Osteoblast (primary cell): ENCODE results near the gene AHI1. TPM values are rescaled to one million over a fixed set of nuclear protein-coding genes. Genes with fewer than 3 reads are reported as not detected.
"Not testable (repeated sequence)": the region's sequence is repeated elsewhere in the genome, so short reads cannot be mapped to it uniquely, and the experiment has no call there.

Experiments
- DNase-seq: peaks from one replicate; pipeline ENCODE4 v3.0.0; 2011; ENCODE audit warnings: low spot score, mixed read lengths; ENCODE audit not compliant: insufficient read length; ENCODE audit errors: missing footprints
- H2AFZ ChIP-seq: 2 replicates; pipeline ENCODE4 v1.6.0; 2011; ENCODE audit warnings: mild to moderate bottlenecking, low read length
- H3K27ac ChIP-seq: 2 replicates; pipeline ENCODE4 v1.5.1; 2011; ENCODE audit warnings: mild to moderate bottlenecking, low read depth, low read length, moderate library complexity
- H3K27me3 ChIP-seq: 2 replicates; pipeline ENCODE4 v1.6.0; 2012; ENCODE audit warnings: mild to moderate bottlenecking, control low read depth, inconsistent platforms, low read length, moderate library complexity; ENCODE audit not compliant: insufficient read depth
- H3K36me3 ChIP-seq: 2 replicates; pipeline ENCODE4 v1.5.1; 2011; ENCODE audit warnings: mild to moderate bottlenecking, low read length, control low read depth, moderate library complexity; ENCODE audit not compliant: insufficient read depth
- H3K4me1 ChIP-seq: 2 replicates; pipeline ENCODE4 v1.5.1; 2011; ENCODE audit warnings: mild to moderate bottlenecking, low read length, control low read depth, moderate library complexity; ENCODE audit not compliant: insufficient read depth
- H3K4me2 ChIP-seq: 2 replicates; pipeline ENCODE4 v1.6.0; 2011; ENCODE audit warnings: mild to moderate bottlenecking, low read length; ENCODE audit not compliant: insufficient read depth
- H3K4me3 ChIP-seq: fragments of 200-600 bp; sonication (generic); 3 replicates; pipeline ENCODE4 v1.5.1; 2012; ENCODE audit warnings: mild to moderate bottlenecking, low read length, inconsistent platforms; ENCODE audit not compliant: insufficient read depth
- H3K79me2 ChIP-seq: 2 replicates; pipeline ENCODE4 v1.6.0; 2012; ENCODE audit warnings: mild to moderate bottlenecking, low read length, control low read depth, inconsistent platforms; ENCODE audit not compliant: insufficient read depth
- H3K9me3 ChIP-seq: 2 replicates; pipeline ENCODE4 v1.5.1; 2011; ENCODE audit warnings: low read depth, low read length, control low read depth
- H4K20me1 ChIP-seq: 2 replicates; pipeline ENCODE4 v1.6.0; 2012; ENCODE audit warnings: mild to moderate bottlenecking, low read length, control low read depth; ENCODE audit not compliant: insufficient read depth
- total RNA-seq: library from RNA; depleted of rRNA; stranded (reverse); fragments of >200 nt; gene quantifications from 2 replicates; pipeline ENCODE4 v1.2.3, GENCODE V29; 2012
- TF ChIP-seq, protein P1 (sequence below): IDR thresholded peaks from 2 replicates; pipeline ENCODE4 v1.5.1; 2011; ENCODE audit warnings: mild to moderate bottlenecking, low read depth, low read length, moderate library complexity; ENCODE audit errors: extremely low read depth

Gene AHI1
- total RNA-seq, 1 donor, result 50.3 TPM

DNA sequence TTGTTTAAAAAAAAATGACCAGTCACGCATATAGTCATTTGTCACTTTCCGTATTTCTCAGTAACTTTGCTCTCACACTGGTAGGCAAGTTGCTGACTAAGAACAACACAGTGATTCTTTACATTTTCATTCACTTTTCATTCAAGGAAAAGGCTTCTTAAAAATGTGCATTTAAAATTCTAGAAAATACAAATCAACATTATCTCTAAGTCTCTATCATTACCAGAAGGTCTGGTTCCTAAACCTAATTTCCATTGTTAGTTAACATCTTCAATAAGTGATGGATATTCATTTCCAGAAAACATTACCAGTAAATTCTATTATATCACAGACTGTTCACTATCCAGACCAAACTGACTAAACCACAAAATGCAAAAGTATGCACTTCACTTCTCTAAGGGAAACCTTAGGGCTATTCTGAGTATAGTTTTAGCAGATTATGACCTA, 115.3 kb downstream of the AHI1 start:
- Histone ChIP-seq H3K27ac (no peak overlapping the region), H3K4me1 (no peaks in the 10 kb centered on the region), H3K79me2 (no peaks in the 10 kb centered on the region), H3K27me3 (no peaks in the 10 kb centered on the region), H3K9me3 (no peaks in the 10 kb centered on the region), H2AFZ (no peak overlapping the region), H3K4me2 (no peak overlapping the region), H4K20me1 (no peaks in the 10 kb centered on the region), H3K36me3 (no peaks in the 10 kb centered on the region), H3K4me3 (no peak overlapping the region)
- no peak for DNase-seq
- TF ChIP-seq, protein P1, sequence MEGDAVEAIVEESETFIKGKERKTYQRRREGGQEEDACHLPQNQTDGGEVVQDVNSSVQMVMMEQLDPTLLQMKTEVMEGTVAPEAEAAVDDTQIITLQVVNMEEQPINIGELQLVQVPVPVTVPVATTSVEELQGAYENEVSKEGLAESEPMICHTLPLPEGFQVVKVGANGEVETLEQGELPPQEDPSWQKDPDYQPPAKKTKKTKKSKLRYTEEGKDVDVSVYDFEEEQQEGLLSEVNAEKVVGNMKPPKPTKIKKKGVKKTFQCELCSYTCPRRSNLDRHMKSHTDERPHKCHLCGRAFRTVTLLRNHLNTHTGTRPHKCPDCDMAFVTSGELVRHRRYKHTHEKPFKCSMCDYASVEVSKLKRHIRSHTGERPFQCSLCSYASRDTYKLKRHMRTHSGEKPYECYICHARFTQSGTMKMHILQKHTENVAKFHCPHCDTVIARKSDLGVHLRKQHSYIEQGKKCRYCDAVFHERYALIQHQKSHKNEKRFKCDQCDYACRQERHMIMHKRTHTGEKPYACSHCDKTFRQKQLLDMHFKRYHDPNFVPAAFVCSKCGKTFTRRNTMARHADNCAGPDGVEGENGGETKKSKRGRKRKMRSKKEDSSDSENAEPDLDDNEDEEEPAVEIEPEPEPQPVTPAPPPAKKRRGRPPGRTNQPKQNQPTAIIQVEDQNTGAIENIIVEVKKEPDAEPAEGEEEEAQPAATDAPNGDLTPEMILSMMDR, result no peak

DNA sequence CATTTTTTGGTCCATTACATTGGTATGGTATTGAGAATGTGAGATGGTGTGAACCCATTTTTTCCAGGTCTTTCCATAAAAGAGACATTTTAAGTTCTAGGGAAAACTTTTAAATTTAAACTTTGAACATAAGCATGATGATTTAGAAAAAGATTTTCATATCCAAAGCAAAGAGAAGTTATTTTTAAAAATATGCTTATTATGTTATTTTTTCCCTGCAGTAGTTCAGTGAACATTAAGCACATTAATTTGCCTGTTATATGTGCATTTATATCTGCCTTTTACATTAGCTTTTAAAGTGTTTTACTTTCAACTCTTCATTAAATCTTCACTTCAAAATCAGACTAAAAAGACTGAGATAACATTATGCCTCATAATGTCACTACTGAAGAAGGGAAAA, 116.7 kb downstream of the AHI1 start:
- H4K20me1 ChIP-seq, result no peaks in the 10 kb centered on the region
- no peak overlapping the region for H3K4me3 ChIP-seq
- DNase-seq, result no peak
- no peaks in the 10 kb centered on the region for H3K36me3 ChIP-seq
- H3K79me2 ChIP-seq, result no peaks in the 10 kb centered on the region
- H3K4me2 ChIP-seq, result no peak overlapping the region
- no peaks in the 10 kb centered on the region for H3K9me3 ChIP-seq
- no peaks in the 10 kb centered on the region for H3K27me3 ChIP-seq
- H3K4me1 ChIP-seq, result no peaks in the 10 kb centered on the region
- no peak overlapping the region for H2AFZ ChIP-seq
- H3K27ac ChIP-seq, result no peak overlapping the region
- TF ChIP-seq, protein P1, result no peak

DNA sequence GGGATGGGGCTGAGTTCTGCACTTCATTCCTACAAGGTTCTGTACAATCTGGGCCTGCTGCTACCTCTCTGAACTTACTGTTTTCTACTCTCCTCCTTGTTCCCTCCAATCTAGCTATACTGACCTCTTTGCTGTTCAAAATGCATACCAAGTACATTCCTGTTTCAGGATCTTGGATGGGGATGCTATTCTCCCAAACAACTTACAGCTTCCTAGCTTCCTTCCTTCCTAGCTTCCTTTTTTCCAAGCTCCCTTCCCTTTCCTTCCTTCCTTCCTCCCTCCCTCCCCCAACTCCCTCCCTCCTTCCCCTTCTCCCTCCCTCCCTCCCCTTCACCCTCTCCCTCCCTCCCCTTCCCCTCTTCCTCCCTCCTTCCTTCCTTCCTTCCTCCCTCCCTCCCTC, 117.9 kb downstream of the AHI1 start:
- DNase-seq, result no peak
- no peaks in the 10 kb centered on the region for H3K27me3 ChIP-seq
- no peaks in the 10 kb centered on the region for H3K36me3 ChIP-seq

DNA sequence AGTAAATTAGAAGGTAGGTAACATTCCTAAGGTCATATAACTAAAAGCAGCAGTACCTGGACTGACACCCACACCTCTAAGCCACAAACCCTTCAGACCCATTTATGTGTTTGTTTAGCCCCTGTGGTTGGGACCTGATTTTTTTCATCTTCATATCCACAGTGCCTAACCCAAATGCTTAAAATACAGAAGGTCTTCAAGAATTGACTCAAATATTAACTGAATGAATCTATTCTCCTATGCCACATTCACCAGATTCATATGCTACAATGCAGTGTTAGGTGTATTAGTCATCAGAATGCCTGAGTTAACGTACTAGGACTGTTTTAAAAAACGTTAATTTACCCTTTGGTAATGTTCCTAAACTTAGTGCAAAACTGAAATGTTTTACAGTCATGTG, 124.8 kb downstream of the AHI1 start:
- Histone ChIP-seq H3K36me3 (no peaks in the 10 kb centered on the region), H3K4me3 (no peak overlapping the region), H2AFZ (no peak overlapping the region), H4K20me1 (no peaks in the 10 kb centered on the region), H3K27me3 (no peaks in the 10 kb centered on the region), H3K79me2 (no peaks in the 10 kb centered on the region), H3K4me2 (no peak overlapping the region), H3K4me1 (no peaks in the 10 kb centered on the region), H3K27ac (no peak overlapping the region), H3K9me3 (no peaks in the 10 kb centered on the region)
- TF ChIP-seq, protein P1, result no peak
- no peak for DNase-seq

More for the DNA sequence above, 117.9 kb downstream of the AHI1 start:
- Histone ChIP-seq H3K9me3 (no peaks in the 10 kb centered on the region), H3K4me3 (no peak overlapping the region), H3K4me2 (no peak overlapping the region), H4K20me1 (no peaks in the 10 kb centered on the region), H3K4me1 (no peaks in the 10 kb centered on the region), H2AFZ (no peak overlapping the region), H3K79me2 (no peaks in the 10 kb centered on the region), H3K27ac (no peak overlapping the region)
- TF ChIP-seq, protein P1, result no peak

DNA sequence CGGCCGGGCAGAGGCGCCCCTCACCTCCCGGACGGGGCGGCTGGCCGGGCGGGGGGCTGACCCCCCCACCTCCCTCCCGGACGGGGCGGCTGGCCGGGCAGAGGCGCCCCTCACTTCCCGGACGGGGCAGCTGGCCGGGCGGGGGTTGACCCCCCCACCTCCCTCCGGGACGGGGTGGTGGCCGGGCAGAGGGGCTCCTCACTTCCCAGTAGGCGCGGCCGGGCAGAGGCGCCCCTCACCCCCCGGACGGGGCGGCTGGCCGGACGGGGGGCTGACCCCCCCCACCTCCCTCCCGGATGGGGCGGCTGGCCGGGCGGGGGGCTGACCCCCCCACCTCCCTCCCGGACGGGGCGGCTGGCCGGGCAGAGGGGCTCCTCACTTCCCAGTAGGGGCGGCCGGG, 133.9 kb downstream of the AHI1 start:
- H3K9me3 ChIP-seq, H3K27ac ChIP-seq, H3K36me3 ChIP-seq, DNase-seq, H3K27me3 ChIP-seq, H3K4me3 ChIP-seq, H3K79me2 ChIP-seq, H3K4me2 ChIP-seq, H4K20me1 ChIP-seq, H2AFZ ChIP-seq: not testable (repeated sequence)
- H3K4me1 ChIP-seq, result peaks cover 17% of the 10 kb centered on the region
